Measurements from ENCODE around the gene LPP. TPM values are rescaled to one million over a fixed set of nuclear protein-coding genes. Genes with fewer than 3 reads are reported as not detected.

Gene LPP
- total RNA-seq, 4 donors from 2014 or later = 109 to 170 (median 132) TPM

DNA sequence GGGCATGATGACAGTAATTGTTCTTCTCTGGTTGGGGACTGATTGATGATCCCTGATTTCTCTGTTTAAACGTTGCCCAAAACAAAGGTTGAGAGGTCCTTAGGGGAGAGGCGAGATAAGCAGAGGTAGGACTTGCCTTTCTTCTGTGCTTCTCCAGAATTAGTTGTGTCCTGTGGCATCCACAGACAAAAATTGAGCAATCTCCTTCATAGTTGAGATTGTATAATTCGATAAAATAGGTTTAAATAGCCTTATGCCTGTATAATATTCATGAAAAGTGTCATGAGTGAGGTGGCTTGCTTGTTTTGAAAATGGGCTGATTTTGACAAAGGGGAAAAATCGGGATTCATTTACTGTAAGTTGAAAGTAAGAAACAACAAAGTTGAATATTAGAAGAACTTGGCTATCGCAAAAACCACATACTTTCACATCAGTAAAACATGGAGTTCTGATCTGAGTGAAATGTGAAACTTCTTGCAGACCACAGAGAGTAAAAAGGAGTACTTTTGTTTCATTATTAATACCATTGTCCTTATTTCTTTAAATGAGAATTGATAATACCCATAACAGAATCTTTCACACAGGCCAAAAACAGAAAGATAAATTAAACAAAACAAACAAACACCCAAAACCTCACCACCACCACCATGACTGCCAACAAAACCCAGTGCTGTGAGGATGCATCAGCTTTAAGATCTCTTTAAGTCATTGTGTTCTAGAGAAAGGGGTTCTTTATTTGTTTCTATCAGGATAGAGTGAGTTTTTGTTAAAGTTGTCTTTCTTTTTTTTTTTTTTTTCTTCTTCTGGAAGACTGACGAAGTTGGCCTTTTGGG, 155.7 kb downstream of the LPP start:
- no peak for TF ChIP-seq POLR2A (IDR thresholded peaks at IDR 0.05)
- TF ChIP-seq, protein P1, sequence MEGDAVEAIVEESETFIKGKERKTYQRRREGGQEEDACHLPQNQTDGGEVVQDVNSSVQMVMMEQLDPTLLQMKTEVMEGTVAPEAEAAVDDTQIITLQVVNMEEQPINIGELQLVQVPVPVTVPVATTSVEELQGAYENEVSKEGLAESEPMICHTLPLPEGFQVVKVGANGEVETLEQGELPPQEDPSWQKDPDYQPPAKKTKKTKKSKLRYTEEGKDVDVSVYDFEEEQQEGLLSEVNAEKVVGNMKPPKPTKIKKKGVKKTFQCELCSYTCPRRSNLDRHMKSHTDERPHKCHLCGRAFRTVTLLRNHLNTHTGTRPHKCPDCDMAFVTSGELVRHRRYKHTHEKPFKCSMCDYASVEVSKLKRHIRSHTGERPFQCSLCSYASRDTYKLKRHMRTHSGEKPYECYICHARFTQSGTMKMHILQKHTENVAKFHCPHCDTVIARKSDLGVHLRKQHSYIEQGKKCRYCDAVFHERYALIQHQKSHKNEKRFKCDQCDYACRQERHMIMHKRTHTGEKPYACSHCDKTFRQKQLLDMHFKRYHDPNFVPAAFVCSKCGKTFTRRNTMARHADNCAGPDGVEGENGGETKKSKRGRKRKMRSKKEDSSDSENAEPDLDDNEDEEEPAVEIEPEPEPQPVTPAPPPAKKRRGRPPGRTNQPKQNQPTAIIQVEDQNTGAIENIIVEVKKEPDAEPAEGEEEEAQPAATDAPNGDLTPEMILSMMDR (IDR thresholded peaks at IDR 0.05) = no peak
- Histone ChIP-seq H3K27me3 (no peaks in the 10 kb centered on the region), H3K4me3 (no peak overlapping the region), H3K27ac (no peak overlapping the region), H3K4me1 (no peaks in the 10 kb centered on the region), H3K9me3 (no peaks in the 10 kb centered on the region), H3K36me3 (no peaks in the 10 kb centered on the region)
- no peak for DNase-seq

DNA sequence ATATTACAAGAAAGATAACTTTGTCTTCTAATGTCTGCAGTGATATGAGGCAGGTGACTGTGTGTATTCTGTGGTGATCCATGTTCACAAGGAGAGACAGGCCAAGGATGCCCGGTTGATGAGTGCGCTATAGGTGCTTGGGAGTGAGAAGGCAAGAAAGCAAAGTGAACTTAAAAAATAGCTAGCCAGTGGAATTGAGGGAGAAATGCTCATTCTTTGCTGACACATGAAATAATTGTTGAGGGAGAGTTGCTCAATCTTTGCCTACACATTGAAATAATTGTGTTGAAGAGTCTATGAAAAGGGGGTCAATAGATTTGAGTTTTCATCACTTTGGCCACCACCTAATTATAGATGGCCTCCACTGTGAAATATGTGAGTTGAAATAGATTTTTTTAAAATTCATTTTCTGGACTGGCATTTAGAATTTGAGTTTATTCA, 156.3 kb downstream of the LPP start:
- H3K36me3 ChIP-seq = no peaks in the 10 kb centered on the region
- H3K4me3 ChIP-seq = no peak overlapping the region
- H3K27ac ChIP-seq = no peak overlapping the region
- no peaks in the 10 kb centered on the region for H3K9me3 ChIP-seq
- H3K4me1 ChIP-seq = no peaks in the 10 kb centered on the region
- no peaks in the 10 kb centered on the region for H3K27me3 ChIP-seq
- TF ChIP-seq, protein P1 (IDR thresholded peaks at IDR 0.05) = no peak
- TF ChIP-seq POLR2A (IDR thresholded peaks at IDR 0.05) = no peak
- no peak for DNase-seq

DNA sequence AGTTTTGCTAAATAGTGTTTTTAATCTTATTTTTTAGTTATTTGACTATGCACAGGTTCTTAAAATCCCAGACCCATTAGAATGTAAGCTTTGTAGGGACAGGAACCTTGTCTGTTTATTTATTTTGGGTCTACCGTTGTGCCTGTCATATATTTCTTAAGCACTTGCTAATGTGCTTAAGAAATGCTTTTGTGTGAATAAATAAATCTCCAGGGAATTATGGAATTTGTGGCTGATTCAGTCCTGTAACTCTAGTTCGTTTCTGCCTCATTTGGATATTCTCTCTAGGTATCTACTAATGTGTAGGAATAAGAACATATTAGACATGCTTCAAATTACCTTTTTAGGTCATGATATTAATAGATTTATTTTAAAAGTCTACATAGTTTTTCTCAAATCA, 161.6 kb downstream of the LPP start:
- no peaks in the 10 kb centered on the region for H3K36me3 ChIP-seq
- no peak for TF ChIP-seq POLR2A (IDR thresholded peaks at IDR 0.05)
- TF ChIP-seq, protein P1 (IDR thresholded peaks at IDR 0.05) = no peak
- no peaks in the 10 kb centered on the region for H3K4me1 ChIP-seq
- no peak overlapping the region for H3K4me3 ChIP-seq
- DNase-seq = no peak
- no peaks in the 10 kb centered on the region for H3K27me3 ChIP-seq
- H3K27ac ChIP-seq = no peak overlapping the region
- H3K9me3 ChIP-seq = no peaks in the 10 kb centered on the region

DNA sequence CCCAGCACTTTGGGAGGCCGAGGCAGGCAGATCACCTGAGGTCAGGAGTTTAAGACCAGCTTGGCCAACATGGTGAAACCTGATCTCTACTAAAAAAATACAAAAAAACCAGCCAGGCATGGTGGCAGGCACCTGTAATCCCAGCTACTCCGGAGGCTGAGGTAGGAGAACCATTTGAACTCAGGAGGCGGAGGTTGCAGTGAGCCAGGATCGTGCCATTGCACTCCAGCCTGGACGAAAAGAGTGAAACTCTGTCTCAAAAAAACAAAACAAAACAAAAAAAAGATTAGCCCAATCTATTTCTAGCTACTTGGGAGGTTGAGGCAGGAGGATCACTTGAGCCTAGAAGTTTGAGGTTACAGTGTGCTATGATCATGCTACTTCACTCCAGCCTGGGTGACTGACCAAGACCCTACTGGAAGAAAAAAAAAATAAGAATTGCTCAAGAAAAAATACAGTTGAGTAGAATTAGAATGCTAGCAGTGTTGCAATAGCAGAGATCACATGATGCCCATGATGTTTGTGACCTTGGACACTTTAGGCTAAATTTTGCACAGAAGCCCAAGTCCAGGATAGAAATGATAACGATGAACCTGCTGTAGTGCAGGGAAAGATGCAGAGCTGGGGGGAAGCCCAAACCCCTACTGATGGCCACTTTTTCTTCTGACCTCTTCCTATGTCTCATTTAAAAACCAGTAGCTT, 162.2 kb downstream of the LPP start:
- no peaks in the 10 kb centered on the region for H3K4me1 ChIP-seq

DNA sequence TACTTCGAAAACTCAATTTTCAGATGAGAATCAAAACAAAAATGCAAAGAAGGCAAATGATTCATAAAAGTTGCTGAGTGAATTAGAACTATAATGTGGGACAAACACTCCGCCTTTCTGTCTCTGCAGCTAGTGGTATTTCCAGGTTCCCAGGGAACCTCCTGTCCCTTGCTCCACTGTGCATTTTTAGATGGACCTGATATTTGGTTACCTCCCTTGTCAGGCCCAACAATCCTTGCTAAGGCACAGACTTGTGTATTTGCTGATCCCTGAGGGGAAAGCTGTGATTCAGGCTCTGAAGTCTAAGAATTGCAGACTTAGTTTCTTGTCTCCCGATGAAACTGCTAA, 162.7 kb downstream of the LPP start:
- TF ChIP-seq POLR2A (IDR thresholded peaks at IDR 0.05) = no peak
- TF ChIP-seq, protein P1 (IDR thresholded peaks at IDR 0.05) = no peak
- no peak overlapping the region for H3K4me3 ChIP-seq
- no peaks in the 10 kb centered on the region for H3K4me1 ChIP-seq
- DNase-seq = no peak
- H3K27ac ChIP-seq = no peak overlapping the region
- H3K9me3 ChIP-seq = no peaks in the 10 kb centered on the region
- no peaks in the 10 kb centered on the region for H3K36me3 ChIP-seq
- H3K27me3 ChIP-seq = no peaks in the 10 kb centered on the region

More for the DNA sequence above, 162.2 kb downstream of the LPP start:
- Histone ChIP-seq H3K36me3 (no peaks in the 10 kb centered on the region), H3K4me3 (no peak overlapping the region), H3K27me3 (no peaks in the 10 kb centered on the region), H3K27ac (no peak overlapping the region), H3K9me3 (no peaks in the 10 kb centered on the region)
- DNase-seq = no peak
- TF ChIP-seq POLR2A (IDR thresholded peaks at IDR 0.05) = no peak
- TF ChIP-seq, protein P1 (IDR thresholded peaks at IDR 0.05) = no peak

Measured in Peyer's patch (tissue), 4 donors.